HG02642 (cell line): ENCODE data around the gene FBXW8.

Experiments used
- ATAC-seq: cut with Tn5 transposase; IDR thresholded peaks from one replicate; pipeline ENCODE4 v1.9.1; 2021; ENCODE audit warnings: mild to moderate bottlenecking; ENCODE audit not compliant: unreplicated experiment, poor library complexity

FBXW8 gene

GRCh38 chr12:116950628-116951325 is 40.0 kb downstream of the FBXW8 start:
- no peak for ATAC-seq

GRCh38 chr12:116954710-116955381 is 44.1 kb downstream of the FBXW8 start:
- ATAC-seq = no peak

- ATAC-seq = no peak
These were observed 44.8 kb downstream of the FBXW8 start for GRCh38 chr12:116955382-116956021.

GRCh38 chr12:116958402-116959197 is 47.9 kb downstream of the FBXW8 start:
- ATAC-seq = no peak

GRCh38 chr12:116959198-116959460 is 48.4 kb downstream of the FBXW8 start:
- no peak for ATAC-seq

- ATAC-seq = peak; percentile 93
These were observed 49.2 kb downstream of the FBXW8 start for GRCh38 chr12:116959845-116960514.

- no peak for ATAC-seq
These were observed 51.4 kb downstream of the FBXW8 start for GRCh38 chr12:116962197-116962596.

GRCh38 chr12:116962783-116963356 is 52.1 kb downstream of the FBXW8 start:
- ATAC-seq = no peak

GRCh38 chr12:116964054-116965050 is 53.6 kb downstream of the FBXW8 start:
- ATAC-seq = no peak

GRCh38 chr12:116968986-116969385 is 58.2 kb downstream of the FBXW8 start:
- no peak for ATAC-seq

- ATAC-seq = no peak
These were observed 59.1 kb downstream of the FBXW8 start for GRCh38 chr12:116969615-116970585.

GRCh38 chr12:116971222-116971621 is 60.5 kb downstream of the FBXW8 start:
- no peak for ATAC-seq

GRCh38 chr12:116975779-116976393 is 65.1 kb downstream of the FBXW8 start:
- ATAC-seq = no peak

- ATAC-seq = no peak
These were observed 67.0 kb downstream of the FBXW8 start for GRCh38 chr12:116977465-116978380.

GRCh38 chr12:116978791-116979508 is 68.2 kb downstream of the FBXW8 start:
- no peak for ATAC-seq

- no peak for ATAC-seq
These were observed 69.3 kb downstream of the FBXW8 start for GRCh38 chr12:116980083-116980482.
